Measurements from ENCODE around the gene IQCB1. TPM values are rescaled to one million over a fixed set of nuclear protein-coding genes. Genes with fewer than 3 reads are reported as not detected.

IQCB1 gene
- total RNA-seq, 1 donor from 2014 or later, result 43.4 TPM

GRCh38 chr3:121730940-121731687 lies 103.7 kb downstream of the IQCB1 start:
- Mint-ChIP-seq H3K9me3 (no peaks in the 10 kb centered on the region), H3K27me3 (ENCODE audit: low read depth) (no peaks in the 10 kb centered on the region), H3K27ac (no peak overlapping the region), H3K36me3 (ENCODE audit: low read depth) (peaks cover 45% of the 10 kb centered on the region), H3K4me1 (ENCODE audit: low read depth) (peaks cover 24% of the 10 kb centered on the region), H3K4me3 (ENCODE audit: low read depth) (no peak overlapping the region)
- intact Hi-C loops (cut with micrococcal nuclease), result no loop called here
- no peak for DNase-seq (ENCODE audit: low spot score)

- Mint-ChIP-seq H3K9me3 (no peaks in the 10 kb centered on the region), H3K36me3 (ENCODE audit: low read depth) (peaks cover 81% of the 10 kb centered on the region), H3K4me3 (ENCODE audit: low read depth) (no peak overlapping the region), H3K4me1 (ENCODE audit: low read depth) (peaks cover 21% of the 10 kb centered on the region), H3K27me3 (ENCODE audit: low read depth) (no peaks in the 10 kb centered on the region), H3K27ac (no peak overlapping the region)
- no peak for DNase-seq (ENCODE audit: low spot score)
- intact Hi-C loops (cut with micrococcal nuclease), result no loop called here
These were observed 110.7 kb downstream of the IQCB1 start for GRCh38 chr3:121724130-121724529.

GRCh38 chr3:121723485-121723884 lies 111.4 kb downstream of the IQCB1 start:
- intact Hi-C loops (cut with micrococcal nuclease), result no loop called here
- Mint-ChIP-seq H3K36me3 (ENCODE audit: low read depth) (peaks cover 78% of the 10 kb centered on the region), H3K9me3 (no peaks in the 10 kb centered on the region)

GRCh38 chr3:121722411-121722810 lies 112.4 kb downstream of the IQCB1 start:
- Mint-ChIP-seq H3K27me3 (ENCODE audit: low read depth) (no peaks in the 10 kb centered on the region), H3K4me3 (ENCODE audit: low read depth) (no peak overlapping the region), H3K9me3 (no peaks in the 10 kb centered on the region), H3K4me1 (ENCODE audit: low read depth) (peaks cover 21% of the 10 kb centered on the region), H3K36me3 (ENCODE audit: low read depth) (peaks cover 79% of the 10 kb centered on the region), H3K27ac (no peak overlapping the region)
- no peak for DNase-seq (ENCODE audit: low spot score)
- intact Hi-C loops (cut with micrococcal nuclease), result no loop called here

More at GRCh38 chr3:121723485-121723884, 111.4 kb downstream of the IQCB1 start:
- Mint-ChIP-seq H3K4me1 (ENCODE audit: low read depth) (peaks cover 19% of the 10 kb centered on the region), H3K4me3 (ENCODE audit: low read depth) (no peak overlapping the region), H3K27me3 (ENCODE audit: low read depth) (no peaks in the 10 kb centered on the region), H3K27ac (no peak overlapping the region)
- DNase-seq (ENCODE audit: low spot score), result no peak

- peaks cover 21% of the 10 kb centered on the region for H3K4me1 Mint-ChIP-seq (ENCODE audit: low read depth)
- no peaks in the 10 kb centered on the region for H3K27me3 Mint-ChIP-seq (ENCODE audit: low read depth)
- peaks cover 77% of the 10 kb centered on the region for H3K36me3 Mint-ChIP-seq (ENCODE audit: low read depth)
- H3K4me3 Mint-ChIP-seq (ENCODE audit: low read depth), result no peak overlapping the region
- DNase-seq (ENCODE audit: low spot score), result no peak
- intact Hi-C loops (cut with micrococcal nuclease), result no loop called here
- H3K27ac Mint-ChIP-seq, result no peak overlapping the region
- no peaks in the 10 kb centered on the region for H3K9me3 Mint-ChIP-seq
These were observed 114.7 kb downstream of the IQCB1 start for GRCh38 chr3:121720163-121720562.

Other genes starting within 250 kb of the IQCB1 start
- gene FBXO40, start 241.7 kb downstream of the IQCB1 start, total RNA-seq, result not detected in 2 replicates
- gene HCLS1, start 174.2 kb downstream of the IQCB1 start, total RNA-seq, result 234 and 243 TPM in 2 replicates
- gene GOLGB1, start 85.3 kb downstream of the IQCB1 start, total RNA-seq, result 26.4 and 28.2 TPM in 2 replicates
- 18.5 and 19.2 TPM in 2 replicates for gene EAF2, start 149 bp upstream of the IQCB1 start, total RNA-seq
- gene SLC15A2, start 59.3 kb upstream of the IQCB1 start, total RNA-seq, result 3.5 and 3.9 TPM in 2 replicates
- gene ILDR1, start 187.2 kb upstream of the IQCB1 start, total RNA-seq, result 0.21 and 0.28 TPM in 2 replicates
- gene CD86, start 220.3 kb upstream of the IQCB1 start, total RNA-seq, result 4.8 and 6.8 TPM in 2 replicates